ENCODE results near the gene SND1.
A peak's percentile ranks its signal among the peaks of the same experiment; 100 is the strongest.

The SND1 gene

GRCh38 chr7:127618775-127619174 is 33.2 kb upstream of the SND1 start:
- TF ChIP-seq, protein P1, sequence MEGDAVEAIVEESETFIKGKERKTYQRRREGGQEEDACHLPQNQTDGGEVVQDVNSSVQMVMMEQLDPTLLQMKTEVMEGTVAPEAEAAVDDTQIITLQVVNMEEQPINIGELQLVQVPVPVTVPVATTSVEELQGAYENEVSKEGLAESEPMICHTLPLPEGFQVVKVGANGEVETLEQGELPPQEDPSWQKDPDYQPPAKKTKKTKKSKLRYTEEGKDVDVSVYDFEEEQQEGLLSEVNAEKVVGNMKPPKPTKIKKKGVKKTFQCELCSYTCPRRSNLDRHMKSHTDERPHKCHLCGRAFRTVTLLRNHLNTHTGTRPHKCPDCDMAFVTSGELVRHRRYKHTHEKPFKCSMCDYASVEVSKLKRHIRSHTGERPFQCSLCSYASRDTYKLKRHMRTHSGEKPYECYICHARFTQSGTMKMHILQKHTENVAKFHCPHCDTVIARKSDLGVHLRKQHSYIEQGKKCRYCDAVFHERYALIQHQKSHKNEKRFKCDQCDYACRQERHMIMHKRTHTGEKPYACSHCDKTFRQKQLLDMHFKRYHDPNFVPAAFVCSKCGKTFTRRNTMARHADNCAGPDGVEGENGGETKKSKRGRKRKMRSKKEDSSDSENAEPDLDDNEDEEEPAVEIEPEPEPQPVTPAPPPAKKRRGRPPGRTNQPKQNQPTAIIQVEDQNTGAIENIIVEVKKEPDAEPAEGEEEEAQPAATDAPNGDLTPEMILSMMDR (IDR thresholded peaks at IDR 0.05; ENCODE audit: borderline replicate concordance, control extremely low read depth, extremely low read depth, insufficient read depth, missing control alignments), result no peak
- in situ Hi-C loops (cut with MboI; ENCODE audit: low sequenced_read_pairs, unreplicated experiment), result no loop called here
- DNase-seq (ENCODE audit: low spot score), result no peak

- no peak for DNase-seq (ENCODE audit: low spot score)
- TF ChIP-seq, protein P1 (IDR thresholded peaks at IDR 0.05; ENCODE audit: borderline replicate concordance, control extremely low read depth, extremely low read depth, insufficient read depth, missing control alignments), result no peak
- in situ Hi-C loops (cut with MboI; ENCODE audit: low sequenced_read_pairs, unreplicated experiment), result no loop called here
Observed at GRCh38 chr7:127619681-127620405, 32.2 kb upstream of the SND1 start.

DNA sequence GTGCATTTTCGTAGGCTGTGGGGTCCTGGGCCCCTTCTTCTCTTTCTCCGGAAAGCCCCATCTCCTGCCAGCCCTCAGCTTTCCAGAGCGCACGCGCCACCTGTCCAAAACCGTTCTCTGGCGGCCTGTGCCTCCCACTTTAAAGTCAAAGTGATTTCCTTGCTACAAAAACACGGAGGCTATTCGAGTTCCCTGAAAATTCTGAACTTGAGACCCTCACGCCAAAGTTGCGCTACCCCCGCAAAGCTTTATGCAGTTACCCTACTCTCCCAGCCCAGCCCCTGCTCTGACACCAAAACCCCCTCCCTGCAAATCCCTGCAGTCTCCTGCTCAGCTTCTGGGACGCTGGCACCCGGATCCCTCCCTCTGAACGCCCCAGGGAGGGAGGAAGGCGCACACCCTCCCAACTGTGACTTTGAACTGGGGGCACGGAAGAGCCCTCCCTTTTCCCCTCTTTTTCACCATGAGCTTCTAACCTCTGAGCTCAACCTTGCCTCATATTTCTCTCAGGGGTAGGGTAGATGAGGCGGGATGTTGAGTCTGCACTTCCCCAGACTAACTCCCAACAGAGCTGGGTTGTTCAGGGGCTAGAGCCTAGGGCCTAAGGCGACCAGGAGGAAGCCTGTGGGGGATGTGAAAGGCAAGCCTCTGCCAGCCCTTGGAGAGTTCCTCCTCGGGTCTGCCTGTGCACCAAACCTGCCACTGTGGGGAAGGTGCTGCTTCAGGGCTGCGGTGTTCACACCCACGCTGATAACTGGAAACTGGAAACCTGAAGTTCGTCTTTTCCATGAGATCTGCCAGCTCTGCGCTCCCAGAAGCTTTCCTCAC is 31.4 kb upstream of the SND1 start:
- in situ Hi-C loops (cut with MboI; ENCODE audit: low sequenced_read_pairs, unreplicated experiment), result no loop called here
- no peak for DNase-seq (ENCODE audit: low spot score)
- TF ChIP-seq, protein P1 (IDR thresholded peaks at IDR 0.05; ENCODE audit: borderline replicate concordance, control extremely low read depth, extremely low read depth, insufficient read depth, missing control alignments), result no peak

DNA sequence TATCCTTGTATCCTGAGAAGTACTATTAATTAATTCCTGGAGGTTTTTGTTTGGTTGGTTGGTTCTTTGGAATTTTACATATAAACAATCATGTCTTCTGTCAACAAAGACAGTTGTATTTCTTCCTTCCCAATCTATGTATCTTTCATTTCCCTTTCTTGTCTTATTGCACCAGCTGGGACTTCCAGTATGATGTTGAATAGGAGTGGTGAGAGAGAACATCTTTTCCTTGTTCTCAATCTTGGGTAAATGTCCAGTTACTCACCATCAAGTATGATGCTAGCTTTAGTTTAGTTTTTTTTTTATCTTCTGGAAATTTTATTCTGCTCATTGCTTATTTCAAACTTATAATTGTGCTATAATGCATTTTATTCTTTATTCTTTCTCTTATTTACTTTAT is 26.7 kb upstream of the SND1 start:
- DNase-seq (ENCODE audit: low spot score), result no peak
- TF ChIP-seq, protein P1 (IDR thresholded peaks at IDR 0.05; ENCODE audit: borderline replicate concordance, control extremely low read depth, extremely low read depth, insufficient read depth, missing control alignments), result no peak
- in situ Hi-C loops (cut with MboI; ENCODE audit: low sequenced_read_pairs, unreplicated experiment), result no loop called here

DNA sequence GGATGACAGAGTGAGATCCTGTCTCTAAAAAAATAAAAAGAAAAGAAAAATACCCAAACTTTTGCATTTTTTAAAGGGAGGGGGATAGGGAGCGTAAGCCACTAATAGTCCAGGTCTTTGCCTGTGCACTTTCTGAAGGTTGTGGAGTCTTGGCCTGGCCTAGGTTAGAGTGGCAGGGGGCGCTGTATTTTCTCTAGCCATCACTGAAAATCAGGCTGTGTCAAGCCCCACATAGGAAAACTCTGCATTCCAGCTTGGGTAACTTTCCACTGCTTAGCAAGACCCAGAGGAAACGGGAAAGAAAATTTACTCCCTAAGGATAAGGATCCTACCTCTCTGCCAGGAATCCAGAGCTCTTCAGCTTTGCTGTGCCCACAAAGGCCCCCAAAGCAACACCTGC is 23.5 kb upstream of the SND1 start:
- in situ Hi-C loops (cut with MboI; ENCODE audit: low sequenced_read_pairs, unreplicated experiment), result no loop called here
- TF ChIP-seq, protein P1 (IDR thresholded peaks at IDR 0.05; ENCODE audit: borderline replicate concordance, control extremely low read depth, extremely low read depth, insufficient read depth, missing control alignments), result peak; percentile 16
- no peak for DNase-seq (ENCODE audit: low spot score)

DNA sequence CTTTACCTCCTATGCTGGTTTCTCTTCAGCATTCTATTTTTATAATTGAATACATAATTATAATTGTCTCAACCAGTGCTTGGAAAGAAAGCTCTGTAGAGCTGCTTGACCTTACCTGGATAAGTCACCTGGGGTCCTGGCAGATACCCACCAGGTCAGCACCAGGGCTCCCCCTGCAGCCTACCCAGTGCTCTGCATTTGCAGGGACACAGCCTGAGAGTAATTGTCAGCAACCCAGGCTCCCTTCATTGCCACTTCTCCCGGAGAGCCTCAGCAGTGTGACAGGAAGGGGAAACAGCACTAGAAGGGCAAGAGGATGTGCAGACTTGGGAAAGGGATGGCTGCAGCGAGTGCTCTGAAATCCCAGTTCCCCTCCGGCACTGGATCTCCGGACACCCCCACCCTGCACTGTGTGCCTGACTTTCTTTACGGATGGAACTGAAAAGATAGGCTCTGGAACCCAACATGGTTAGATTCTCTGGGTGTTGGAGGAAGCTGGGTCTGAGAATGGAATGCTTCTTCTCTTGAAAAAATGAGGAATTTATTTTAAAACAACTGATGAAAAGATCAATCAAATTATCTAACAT is 22.6 kb upstream of the SND1 start:
- DNase-seq (ENCODE audit: low spot score), result no peak
- TF ChIP-seq, protein P1 (IDR thresholded peaks at IDR 0.05; ENCODE audit: borderline replicate concordance, control extremely low read depth, extremely low read depth, insufficient read depth, missing control alignments), result peak; percentile 26
- in situ Hi-C loops (cut with MboI; ENCODE audit: low sequenced_read_pairs, unreplicated experiment), result no loop called here

All from GM13976 (cell line).